Measurements from ENCODE around the gene RHBDD1.
"Not testable (repeated sequence)": the region's sequence is repeated elsewhere in the genome, so short reads cannot be mapped to it uniquely, and the experiment has no call there.

The RHBDD1 gene

GRCh38 chr2:226799211-226799975 lies 36.5 kb upstream of the RHBDD1 start, which contains the start of gene IRS1:
Gene IRS1, minus strand, starts transcription at chr2:226799820. Its CDS starts 1,082 bp downstream, at chr2:226798738.
- DNase-seq, result peak; percentile 90

- peak; percentile 63 for DNase-seq
Observed at GRCh38 chr2:226799976-226800940, 35.6 kb upstream of the RHBDD1 start.

GRCh38 chr2:226800941-226801784 lies 34.7 kb upstream of the RHBDD1 start:
- peak; percentile 93 for DNase-seq

GRCh38 chr2:226802573-226802972 lies 33.3 kb upstream of the RHBDD1 start:
- peak; percentile 12 for DNase-seq

- DNase-seq, result no peak
Observed at GRCh38 chr2:226803410-226803809, 32.4 kb upstream of the RHBDD1 start.

- no peak for DNase-seq
Observed at GRCh38 chr2:226813148-226813701, 22.6 kb upstream of the RHBDD1 start.

- DNase-seq, result no peak
Observed at GRCh38 chr2:226818930-226819329, 16.9 kb upstream of the RHBDD1 start.

GRCh38 chr2:226825056-226825455 lies 10.8 kb upstream of the RHBDD1 start:
- no peak for DNase-seq

- no peak for DNase-seq
Observed at GRCh38 chr2:226828191-226828590, 7.7 kb upstream of the RHBDD1 start.

- DNase-seq, result no peak
Observed at GRCh38 chr2:226829721-226830631, 5.9 kb upstream of the RHBDD1 start.

GRCh38 chr2:226831266-226831665 lies 4.6 kb upstream of the RHBDD1 start:
- no peak for DNase-seq

- DNase-seq, result no peak
Observed at GRCh38 chr2:226832061-226832460, 3.8 kb upstream of the RHBDD1 start.

GRCh38 chr2:226834880-226835279 lies 974 bp upstream of the RHBDD1 start:
- DNase-seq, result not testable (repeated sequence)

GRCh38 chr2:226835420-226835795 lies 446 bp upstream of the RHBDD1 start:
- peak; percentile 96 for DNase-seq

GRCh38 chr2:226836548-226836885 lies 663 bp downstream of the RHBDD1 start:
- DNase-seq, result no peak

GRCh38 chr2:226837334-226837733 lies 1.5 kb downstream of the RHBDD1 start:
- no peak for DNase-seq

GRCh38 chr2:226837787-226838603 lies 2.1 kb downstream of the RHBDD1 start:
- no peak for DNase-seq

GRCh38 chr2:226838722-226839121 lies 2.9 kb downstream of the RHBDD1 start:
- DNase-seq, result no peak

GRCh38 chr2:226839161-226839560 lies 3.3 kb downstream of the RHBDD1 start:
- no peak for DNase-seq

- DNase-seq, result no peak
Observed at GRCh38 chr2:226839951-226840350, 4.1 kb downstream of the RHBDD1 start.

Data from right kidney (tissue), 1 donor.